Upper lobe of left lung (tissue), 4 donors: ENCODE data around the gene NECAP2.
"Not testable (repeated sequence)": the region's sequence is repeated elsewhere in the genome, so short reads cannot be mapped to it uniquely, and the experiment has no call there.

ENCODE experiments used
- CTCF ChIP-seq, 6 experiments: fragments of 450-650 bp in 4 of 6; fragments of 200-600 bp in 2 of 6; sonication (generic) in 2 of 6; IDR thresholded peaks; one replicate each; pipeline ENCODE4 v1.5.1; 2016 to 2019; ENCODE audit warnings: antibody characterized with exemption in 6 of 6
- EP300 ChIP-seq, 4 donors: sonication (generic); formaldehyde crosslinking; IDR thresholded peaks; one replicate each; pipeline ENCODE4 v1.5.1; 2017; ENCODE audit warnings: antibody characterized with exemption in 4 of 4, control low read depth in 2 of 4
- POLR2A ChIP-seq, 4 donors: fragments of 450-650 bp; IDR thresholded peaks; one replicate each; pipeline ENCODE4 v1.5.1; 2016 to 2017; ENCODE audit warnings: antibody characterized with exemption in 4 of 4, mild to moderate bottlenecking in 2 of 4
- POLR2AphosphoS5 ChIP-seq, 2 donors: sonication (generic); formaldehyde crosslinking; IDR thresholded peaks; one replicate each; pipeline ENCODE4 v1.5.1; 2017; ENCODE audit warnings: antibody characterized with exemption in 2 of 2

- not testable (repeated sequence) for TF ChIP-seq POLR2A, CTCF, POLR2AphosphoS5, EP300 (IDR thresholded peaks at IDR 0.05)
Measured at GRCh38 chr1:16454909-16455308, 14.4 kb downstream of the NECAP2 start.
